GM18951 (cell line): ENCODE measurements around the gene DXO.
"Not testable (repeated sequence)": the region's sequence is repeated elsewhere in the genome, so short reads cannot be mapped to it uniquely, and the experiment has no call there.

Source experiments
- POLR2A ChIP-seq: IDR thresholded peaks from 4 replicates; pipeline ENCODE4 v1.6.1; 2011; ENCODE audit warnings: mild to moderate bottlenecking; ENCODE audit not compliant: insufficient read length, insufficient read depth; ENCODE audit errors: extremely low read depth
- in situ Hi-C: fragments of 300-500 bp; cut with MboI; formaldehyde crosslinking; loops from one replicate; pipeline ENCODE4 v1.12.0; 2022; ENCODE audit warnings: low sequenced_read_pairs, mixed read lengths, inconsistent platforms; ENCODE audit not compliant: unreplicated experiment

Gene DXO

GRCh38 chr6:31948753-31949413, 23.1 kb downstream of the DXO start:
- no peak for TF ChIP-seq POLR2A
- in situ Hi-C loops, result no loop called here

- in situ Hi-C loops, result no loop called here
- no peak for TF ChIP-seq POLR2A
These were observed 23.6 kb downstream of the DXO start for GRCh38 chr6:31948306-31948705.

GRCh38 chr6:31947864-31948263, 24.1 kb downstream of the DXO start:
- in situ Hi-C loops, result no loop called here

GRCh38 chr6:31947070-31947675, 24.8 kb downstream of the DXO start:
- no peak for TF ChIP-seq POLR2A
- in situ Hi-C loops, result no loop called here

More at GRCh38 chr6:31947864-31948263, 24.1 kb downstream of the DXO start:
- no peak for TF ChIP-seq POLR2A

GRCh38 chr6:31946370-31946885, 25.5 kb downstream of the DXO start:
- TF ChIP-seq POLR2A, result no peak
- in situ Hi-C loops, result no loop called here

GRCh38 chr6:31945507-31946369, 26.2 kb downstream of the DXO start, which contains the start of gene CFB:
Gene CFB, plus strand, starts transcription at chr6:31946095. Its CDS starts 127 bp downstream, at chr6:31946222.
- TF ChIP-seq POLR2A, result no peak
- in situ Hi-C loops, result no loop called here

GRCh38 chr6:31945154-31945506, 26.8 kb downstream of the DXO start:
- TF ChIP-seq POLR2A, result no peak
- in situ Hi-C loops, result no loop called here

- no peak for TF ChIP-seq POLR2A
- in situ Hi-C loops, result no loop called here
These were observed 28.2 kb downstream of the DXO start for GRCh38 chr6:31943742-31944141.

- no peak for TF ChIP-seq POLR2A
- in situ Hi-C loops, result no loop called here
These were observed 31.7 kb downstream of the DXO start for GRCh38 chr6:31940256-31940664.

GRCh38 chr6:31935823-31936222, 36.1 kb downstream of the DXO start:
- in situ Hi-C loops, result no loop called here

GRCh38 chr6:31935021-31935420, 36.9 kb downstream of the DXO start:
- TF ChIP-seq POLR2A, result no peak
- in situ Hi-C loops, result no loop called here

More at GRCh38 chr6:31935823-31936222, 36.1 kb downstream of the DXO start:
- TF ChIP-seq POLR2A, result no peak

GRCh38 chr6:31933537-31933936, 38.4 kb downstream of the DXO start:
- no peak for TF ChIP-seq POLR2A
- in situ Hi-C loops, result no loop called here

- in situ Hi-C loops, result not testable (repeated sequence)
These were observed 39.8 kb downstream of the DXO start for GRCh38 chr6:31932137-31932536.
